Inferior parietal cortex (tissue), 1 donor: ENCODE data around the gene IGSF22.

Experiments
- DNase-seq: peaks from one replicate; pipeline ENCODE4 v3.0.0-alpha.2; 2016; ENCODE audit errors: extremely low spot score

The IGSF22 gene

GRCh38 chr11:18713646-18714442 is 12.1 kb downstream of the IGSF22 start:
- DNase-seq, result no peak

- no peak for DNase-seq
These were observed 15.4 kb downstream of the IGSF22 start for GRCh38 chr11:18710545-18710944.

DNA sequence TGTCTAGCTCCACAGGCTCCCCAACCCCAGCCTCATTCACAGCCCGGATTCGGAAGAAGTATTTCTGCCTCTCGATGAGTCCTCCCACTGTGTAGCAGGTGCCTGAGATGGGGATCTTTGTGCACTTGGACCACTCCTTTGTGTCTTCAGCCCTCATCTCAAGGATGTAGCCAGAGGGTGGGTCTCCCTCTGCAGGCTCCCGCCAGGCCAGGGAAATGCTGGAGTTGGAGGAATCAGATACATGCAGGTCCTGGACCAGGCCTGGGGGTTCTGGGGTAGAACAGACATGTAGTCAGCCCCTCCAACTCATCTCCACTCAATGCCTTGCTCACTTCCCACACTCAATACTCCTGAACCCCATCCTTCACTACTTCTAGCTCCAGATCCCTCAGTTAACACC is 16.6 kb downstream of the IGSF22 start:
- no peak for DNase-seq

DNA sequence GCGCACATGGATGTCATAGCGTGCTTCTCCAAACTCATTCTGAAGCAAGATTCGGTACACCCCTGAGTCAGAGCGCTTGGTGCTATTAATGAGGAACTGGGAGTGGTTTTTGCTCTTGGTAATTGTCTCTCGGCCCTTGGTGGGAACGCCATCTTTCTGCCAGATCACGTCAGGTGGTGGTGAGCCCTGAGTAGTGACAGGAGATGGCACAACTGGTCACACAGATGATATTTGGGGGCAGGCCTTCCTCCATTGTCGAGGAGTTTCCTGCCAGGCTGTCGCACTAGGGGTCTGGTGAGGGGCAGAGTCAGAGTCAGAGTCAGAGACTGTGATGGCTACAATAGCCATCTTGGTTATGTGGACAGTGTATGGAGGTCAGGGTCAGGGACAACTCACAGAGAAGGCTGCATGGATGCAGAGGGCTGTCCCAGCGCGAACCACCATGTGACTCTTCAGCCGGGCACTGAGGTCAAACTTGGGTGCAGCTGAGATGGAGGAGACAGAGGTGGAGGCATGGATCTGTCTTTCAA is 18.1 kb downstream of the IGSF22 start:
- DNase-seq, result no peak

DNA sequence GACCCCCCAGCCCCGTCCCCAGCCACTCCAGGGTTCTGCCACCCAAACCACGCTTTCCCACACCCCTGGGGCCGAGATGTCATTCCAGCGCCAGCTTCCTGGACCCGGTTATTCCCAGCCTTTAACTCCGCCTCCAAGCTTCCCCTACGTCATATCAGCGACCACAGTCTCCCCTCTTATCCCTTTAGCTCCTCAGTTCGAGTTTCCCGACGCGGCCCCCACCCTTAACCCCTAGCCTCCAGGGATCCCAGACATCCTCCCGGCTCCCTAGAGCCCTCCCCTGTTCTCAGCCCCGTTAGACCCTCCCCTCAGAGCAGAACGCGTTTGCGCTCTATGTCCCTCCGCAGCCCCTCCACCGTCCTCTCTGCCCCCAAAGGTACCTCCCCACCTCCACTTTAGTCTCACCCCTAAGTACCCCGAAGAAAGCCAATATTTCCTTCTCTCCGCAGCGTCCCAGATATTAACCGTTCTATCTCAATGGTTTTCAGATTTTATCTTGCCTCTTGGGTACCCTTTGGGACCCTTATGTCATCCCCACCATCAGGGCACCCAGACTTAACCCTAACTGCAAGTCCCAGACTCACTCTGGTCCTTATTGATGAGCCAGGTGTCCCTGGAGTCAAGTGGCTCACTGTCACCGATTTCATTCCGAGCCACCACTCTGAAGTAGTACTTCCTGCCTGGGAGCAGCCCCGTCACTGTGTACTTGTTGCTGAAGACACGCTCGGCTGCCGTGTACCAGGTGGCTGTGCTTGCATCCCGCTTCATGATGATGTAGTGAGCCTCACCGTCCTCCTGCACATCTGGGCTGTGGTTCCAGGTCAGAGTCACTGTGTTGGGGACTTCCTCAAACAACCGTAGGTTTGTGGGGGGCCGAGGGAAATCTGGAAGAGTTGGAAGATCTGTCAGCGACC is 19.4 kb downstream of the IGSF22 start:
- DNase-seq, result no peak

- no peak for DNase-seq
These were observed 20.2 kb downstream of the IGSF22 start for GRCh38 chr11:18705651-18706281.

DNA sequence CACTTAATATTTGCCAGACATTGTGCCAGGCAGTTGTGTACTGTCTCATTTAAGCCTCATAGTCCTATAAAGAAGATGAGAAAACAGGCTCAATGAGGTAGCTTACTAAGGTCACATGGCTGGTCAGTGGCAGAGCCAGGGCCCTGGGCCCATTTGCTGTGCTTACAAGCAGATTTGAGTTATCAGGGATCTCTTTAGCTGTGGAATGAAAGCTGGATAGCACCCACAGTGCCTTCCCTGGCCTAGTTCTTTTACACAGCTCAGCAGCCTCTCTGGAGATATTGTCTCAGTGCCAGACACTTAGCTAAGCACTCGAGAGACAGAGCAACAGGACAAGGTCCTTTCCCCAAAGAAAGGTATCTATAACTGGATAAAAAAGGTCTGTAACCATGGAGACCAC is 21.3 kb downstream of the IGSF22 start:
- DNase-seq, result no peak

DNA sequence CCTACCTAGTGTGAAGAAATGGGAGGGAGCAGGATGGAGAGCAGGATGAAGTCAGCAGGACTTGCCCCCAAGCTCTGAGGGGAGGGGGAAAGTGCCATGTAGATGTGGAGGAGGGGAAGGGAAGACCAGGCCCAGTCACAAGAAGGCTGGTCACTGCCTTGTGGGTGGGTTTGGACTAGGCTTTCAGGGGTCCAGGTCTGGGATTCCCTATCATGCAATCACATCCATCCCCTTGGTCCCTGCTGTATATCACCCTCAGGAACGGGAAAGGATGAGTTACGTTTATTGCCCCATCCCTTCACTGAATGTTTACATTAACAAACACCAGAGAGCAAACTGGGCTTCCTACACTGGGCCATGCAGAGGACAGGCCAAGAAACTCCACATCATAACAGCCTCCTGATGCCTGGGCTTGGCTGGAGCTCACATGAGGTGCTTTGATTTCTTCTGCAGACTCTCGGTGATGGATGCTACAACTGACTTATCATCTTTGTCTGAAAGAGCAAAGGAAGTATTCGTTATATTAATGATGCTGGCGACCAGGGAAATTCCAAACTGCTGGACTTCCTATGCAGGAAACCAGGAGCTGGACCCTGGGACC is 21.8 kb downstream of the IGSF22 start:
- DNase-seq, result no peak

GRCh38 chr11:18703001-18703763 is 22.8 kb downstream of the IGSF22 start:
- DNase-seq, result no peak

DNA sequence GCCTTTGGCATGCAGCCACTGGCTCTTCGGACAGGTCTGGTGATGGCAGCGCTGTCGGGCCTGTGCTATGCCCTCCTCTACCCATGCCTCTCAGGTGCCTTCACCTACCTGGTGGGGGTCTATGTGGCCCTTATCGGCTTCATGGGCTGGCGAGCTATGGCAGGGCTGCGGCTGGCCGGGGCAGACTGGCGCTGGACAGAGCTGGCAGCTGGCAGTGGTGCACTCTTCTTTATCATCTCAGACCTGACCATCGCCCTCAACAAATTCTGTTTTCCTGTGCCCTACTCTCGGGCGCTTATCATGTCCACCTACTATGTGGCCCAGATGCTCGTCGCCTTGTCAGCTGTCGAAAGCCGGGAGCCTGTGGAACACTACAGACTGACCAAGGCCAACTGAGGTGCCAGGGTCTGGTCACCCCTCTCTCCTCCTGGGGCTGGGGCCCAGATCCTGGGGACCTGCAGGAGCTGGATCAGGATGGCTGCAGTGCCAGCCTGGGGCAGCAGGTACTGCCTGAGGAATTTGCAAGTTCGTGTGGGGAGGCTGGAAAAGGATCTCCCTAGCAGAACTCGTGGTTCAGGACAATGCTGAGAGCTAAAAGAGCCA is 24.3 kb downstream of the IGSF22 start:
- DNase-seq, result no peak

DNA sequence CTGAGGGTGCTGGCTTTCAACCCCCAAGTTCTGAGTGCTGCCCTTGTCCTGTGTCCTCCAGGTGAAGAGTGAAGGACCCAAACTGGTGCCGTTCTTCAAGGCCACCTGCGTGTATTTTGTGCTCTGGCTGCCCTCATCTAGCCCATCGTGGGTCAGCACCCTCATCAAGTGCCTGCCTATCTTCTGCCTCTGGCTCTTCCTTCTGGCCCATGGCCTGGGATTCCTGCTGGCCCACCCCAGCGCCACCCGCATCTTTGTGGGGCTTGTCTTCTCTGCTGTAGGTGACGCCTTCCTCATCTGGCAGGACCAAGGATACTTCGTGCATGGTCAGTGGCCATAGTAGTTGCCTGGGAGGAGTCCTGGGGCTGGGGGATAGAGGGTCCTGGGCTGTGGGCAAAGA is 25.1 kb downstream of the IGSF22 start:
- no peak for DNase-seq

- no peak for DNase-seq
These were observed 25.6 kb downstream of the IGSF22 start for GRCh38 chr11:18700375-18700774.

DNA sequence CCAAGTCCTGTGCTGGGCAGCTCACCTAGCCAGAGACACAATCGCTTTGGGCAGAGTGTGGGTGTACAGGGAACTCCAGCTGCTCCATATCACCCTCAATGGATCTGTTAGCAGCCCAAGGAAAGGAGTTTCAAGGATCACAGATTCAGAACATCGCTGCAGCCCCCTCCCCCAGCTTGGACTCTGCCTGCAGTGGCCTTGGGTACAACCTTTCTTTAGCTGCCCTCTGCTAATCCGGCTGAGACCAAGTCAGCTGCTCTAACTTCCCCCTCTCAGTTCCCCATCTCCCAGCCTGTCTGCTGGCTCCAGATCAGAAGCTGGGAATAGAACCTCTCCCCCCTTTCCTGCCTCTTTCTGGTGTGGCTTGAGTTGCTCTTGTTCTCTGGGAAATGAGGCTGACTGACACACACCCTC is 26.1 kb downstream of the IGSF22 start:
- DNase-seq, result no peak

DNA sequence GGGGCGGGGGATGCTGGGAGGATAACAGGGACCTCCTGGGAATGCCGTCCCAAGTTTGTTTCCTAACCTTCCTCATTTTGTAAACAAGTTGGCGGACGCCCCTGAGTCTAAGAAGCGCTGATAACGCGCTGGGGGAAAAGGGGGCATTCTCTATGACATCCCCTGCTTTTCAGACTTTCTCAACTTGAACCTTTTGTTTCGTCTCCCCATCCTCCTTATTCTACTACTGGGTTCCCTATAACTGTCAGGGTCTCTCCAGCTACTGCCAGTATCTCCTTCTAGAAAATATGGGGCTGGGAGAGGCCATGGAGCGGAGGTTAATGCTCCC is 26.8 kb downstream of the IGSF22 start:
- DNase-seq, result no peak

- peak; percentile 81 for DNase-seq
These were observed 27.4 kb downstream of the IGSF22 start, which contains the start of gene TMEM86A for GRCh38 chr11:18698341-18699268. TSS of gene TMEM86A (plus strand) at chr11:18698779. CDS start at chr11:18698887, 108 bp downstream.

- DNase-seq, result no peak
These were observed 28.4 kb downstream of the IGSF22 start for GRCh38 chr11:18697576-18697975.

DNA sequence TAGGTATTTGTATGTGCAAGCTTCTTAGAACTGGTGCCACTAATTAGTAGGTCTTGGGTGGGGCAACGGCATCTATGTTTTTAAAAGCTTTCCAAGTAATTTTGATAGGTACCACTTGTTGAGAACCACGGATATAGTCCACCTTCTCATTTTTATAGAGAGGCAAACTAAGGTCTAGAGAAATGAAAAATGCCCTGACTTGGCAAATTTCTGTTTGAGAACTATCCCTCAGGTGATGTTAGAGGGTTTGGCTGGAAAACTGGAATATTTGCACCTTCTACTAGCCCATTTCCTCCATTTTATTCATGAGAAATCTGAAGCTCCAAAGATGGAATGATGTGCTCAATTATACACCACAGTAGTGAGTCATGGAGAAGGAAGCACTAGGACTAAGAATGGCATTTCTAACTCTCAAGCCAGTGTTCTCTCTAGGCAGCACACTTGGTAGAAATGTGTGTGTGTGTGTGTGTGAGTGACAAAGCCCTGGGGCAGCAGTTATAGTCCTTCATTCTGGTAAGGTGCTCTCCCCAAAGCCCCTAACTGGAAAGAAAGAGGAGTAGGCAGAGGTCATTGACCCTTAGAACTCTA is 29.3 kb downstream of the IGSF22 start:
- DNase-seq, result no peak

DNA sequence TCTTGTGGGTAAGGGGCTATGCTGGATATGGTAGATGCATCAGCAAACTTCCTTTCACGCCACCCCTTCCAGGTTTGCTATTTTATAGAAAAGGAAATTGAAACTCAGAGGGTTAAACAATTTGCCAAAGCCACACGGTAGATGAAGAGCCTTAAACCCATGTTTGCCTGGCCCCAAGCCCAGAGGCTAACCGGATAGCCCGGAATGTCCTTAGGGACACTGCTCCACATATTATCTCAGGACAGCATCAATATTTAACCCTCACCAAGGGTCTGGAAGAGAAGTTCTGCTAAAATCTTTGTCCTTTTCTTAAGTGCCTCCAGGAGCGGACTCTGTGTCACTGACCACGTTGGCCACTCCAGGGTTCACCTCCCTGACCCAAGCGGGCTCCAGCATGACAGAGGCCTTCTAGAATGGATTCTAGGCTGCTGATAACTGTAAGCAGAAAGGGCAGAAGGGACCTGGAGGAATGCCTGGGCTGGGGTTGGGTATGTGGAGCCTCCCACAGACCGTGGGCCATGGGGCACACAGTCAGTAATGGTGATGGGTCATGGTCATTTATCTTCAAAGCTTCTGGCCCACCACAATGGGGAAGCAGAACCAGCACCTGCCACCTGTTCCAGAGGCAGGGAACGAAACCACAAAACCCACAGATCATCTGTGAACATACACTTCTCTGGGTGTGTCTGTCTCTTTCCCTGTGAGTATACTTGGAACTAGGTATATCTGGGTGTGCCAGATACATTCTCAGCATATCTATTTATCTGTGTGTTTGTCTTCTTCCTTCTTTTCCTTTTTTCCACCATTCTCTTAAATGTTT is 32.8 kb downstream of the IGSF22 start:
- no peak for DNase-seq
